ENCODE data around the gene GRIP2. TPM values are rescaled to one million over a fixed set of nuclear protein-coding genes. Genes with fewer than 3 reads are reported as not detected.

GRIP2 gene
- total RNA-seq, 4 donors from 2014 or later, result 0.80 to 12.4 (median 1.4) TPM; not detected in 1

DNA sequence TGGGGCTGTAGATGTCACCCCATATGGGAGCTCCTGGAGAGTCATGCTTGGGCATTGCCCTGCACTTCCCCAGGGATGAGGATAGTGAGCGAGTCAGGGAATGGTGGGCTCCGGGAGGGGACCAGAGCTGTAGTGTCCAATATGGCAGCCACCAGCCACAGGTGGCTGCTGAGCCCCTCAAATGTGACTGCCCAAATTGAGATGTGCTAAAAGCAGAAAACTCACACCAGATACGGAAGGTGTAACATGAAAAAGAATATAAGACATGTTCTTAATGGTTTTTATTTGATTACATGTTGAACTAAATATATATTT, 31.7 kb downstream of the GRIP2 start:
- TF ChIP-seq POLR2A (IDR thresholded peaks at IDR 0.05), result no peak
- TF ChIP-seq, protein P1, sequence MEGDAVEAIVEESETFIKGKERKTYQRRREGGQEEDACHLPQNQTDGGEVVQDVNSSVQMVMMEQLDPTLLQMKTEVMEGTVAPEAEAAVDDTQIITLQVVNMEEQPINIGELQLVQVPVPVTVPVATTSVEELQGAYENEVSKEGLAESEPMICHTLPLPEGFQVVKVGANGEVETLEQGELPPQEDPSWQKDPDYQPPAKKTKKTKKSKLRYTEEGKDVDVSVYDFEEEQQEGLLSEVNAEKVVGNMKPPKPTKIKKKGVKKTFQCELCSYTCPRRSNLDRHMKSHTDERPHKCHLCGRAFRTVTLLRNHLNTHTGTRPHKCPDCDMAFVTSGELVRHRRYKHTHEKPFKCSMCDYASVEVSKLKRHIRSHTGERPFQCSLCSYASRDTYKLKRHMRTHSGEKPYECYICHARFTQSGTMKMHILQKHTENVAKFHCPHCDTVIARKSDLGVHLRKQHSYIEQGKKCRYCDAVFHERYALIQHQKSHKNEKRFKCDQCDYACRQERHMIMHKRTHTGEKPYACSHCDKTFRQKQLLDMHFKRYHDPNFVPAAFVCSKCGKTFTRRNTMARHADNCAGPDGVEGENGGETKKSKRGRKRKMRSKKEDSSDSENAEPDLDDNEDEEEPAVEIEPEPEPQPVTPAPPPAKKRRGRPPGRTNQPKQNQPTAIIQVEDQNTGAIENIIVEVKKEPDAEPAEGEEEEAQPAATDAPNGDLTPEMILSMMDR (IDR thresholded peaks at IDR 0.05), result no peak
- no peak overlapping the region for H3K27ac ChIP-seq

DNA sequence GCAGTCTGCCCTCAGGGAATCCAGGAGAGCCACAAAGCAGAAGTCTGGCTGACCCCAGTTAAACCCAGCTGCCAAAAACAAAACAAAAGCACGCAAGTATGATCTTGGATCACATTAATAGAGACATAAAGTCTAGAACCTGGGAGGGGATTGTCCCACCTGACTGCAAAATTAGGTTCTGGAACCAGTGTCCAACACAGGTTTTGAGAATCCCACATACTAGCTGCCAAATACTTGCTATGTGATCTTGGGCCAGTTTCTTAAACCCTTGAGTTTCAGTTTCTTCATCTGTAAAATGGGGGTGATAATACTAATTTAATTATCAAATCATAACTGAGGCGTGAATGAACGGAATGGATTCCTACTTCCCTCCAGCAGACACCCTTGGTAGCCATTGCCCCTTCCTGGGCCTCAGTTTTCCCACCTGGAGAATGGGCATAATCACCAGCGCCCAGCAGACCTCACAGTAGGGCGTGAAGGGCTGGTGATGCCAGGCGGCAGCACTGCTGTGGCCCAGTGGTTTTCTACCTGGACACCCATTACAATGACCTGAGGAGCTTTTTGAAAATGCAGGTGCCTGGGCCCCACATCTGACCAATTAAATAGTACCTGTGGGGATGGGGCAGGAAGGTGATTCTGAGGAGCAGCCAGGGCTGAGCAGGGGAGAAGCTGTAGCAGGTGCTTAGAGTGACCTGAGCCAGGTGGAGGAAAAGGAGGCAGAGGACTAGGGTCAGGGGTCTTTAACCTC, 32.2 kb downstream of the GRIP2 start:
- Histone ChIP-seq H3K27ac (no peak overlapping the region), H3K36me3 (no peaks in the 10 kb centered on the region), H3K9me3 (peaks cover 0 to 2% (median 0%) of the 10 kb centered on the region in 4 donors), H3K4me1 (no peaks in the 10 kb centered on the region), H3K4me3 (no peak overlapping the region), H3K27me3 (no peaks in the 10 kb centered on the region)
- peak in 1 of 3 donors; percentile 22 for DNase-seq
- TF ChIP-seq POLR2A (IDR thresholded peaks at IDR 0.05), result no peak
- TF ChIP-seq, protein P1 (IDR thresholded peaks at IDR 0.05), result no peak

More for the DNA sequence above, 31.7 kb downstream of the GRIP2 start:
- Histone ChIP-seq H3K27me3 (no peaks in the 10 kb centered on the region), H3K36me3 (no peaks in the 10 kb centered on the region), H3K4me1 (no peaks in the 10 kb centered on the region), H3K4me3 (no peak overlapping the region), H3K9me3 (no peaks in the 10 kb centered on the region)
- no peak for DNase-seq

DNA sequence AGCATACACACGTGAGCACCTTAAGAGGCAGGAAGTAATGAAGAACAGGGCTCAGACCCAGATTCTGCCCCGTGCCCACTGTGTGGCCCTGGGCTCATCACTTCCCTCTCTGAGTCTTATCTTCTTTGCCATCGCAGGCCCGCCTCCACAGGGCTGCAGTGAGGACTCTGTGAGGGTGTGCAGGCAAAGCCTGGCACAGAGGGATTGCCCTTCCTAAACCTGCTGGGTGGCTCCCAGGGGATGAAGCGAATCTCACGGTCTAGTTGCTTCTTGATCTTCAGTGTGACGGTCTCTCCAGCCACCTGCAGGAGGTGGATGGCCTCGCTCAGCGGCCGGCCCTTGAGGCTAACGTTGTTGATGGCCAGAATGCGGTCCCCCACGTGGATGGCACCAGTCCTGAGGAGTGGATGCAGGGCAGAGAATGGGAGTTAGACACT, 32.8 kb downstream of the GRIP2 start:
- no peaks in the 10 kb centered on the region for H3K27me3 ChIP-seq
- peak in 1 of 3 donors; percentile 33 for DNase-seq
- no peak for TF ChIP-seq POLR2A (IDR thresholded peaks at IDR 0.05)
- TF ChIP-seq, protein P1 (IDR thresholded peaks at IDR 0.05), result no peak

DNA sequence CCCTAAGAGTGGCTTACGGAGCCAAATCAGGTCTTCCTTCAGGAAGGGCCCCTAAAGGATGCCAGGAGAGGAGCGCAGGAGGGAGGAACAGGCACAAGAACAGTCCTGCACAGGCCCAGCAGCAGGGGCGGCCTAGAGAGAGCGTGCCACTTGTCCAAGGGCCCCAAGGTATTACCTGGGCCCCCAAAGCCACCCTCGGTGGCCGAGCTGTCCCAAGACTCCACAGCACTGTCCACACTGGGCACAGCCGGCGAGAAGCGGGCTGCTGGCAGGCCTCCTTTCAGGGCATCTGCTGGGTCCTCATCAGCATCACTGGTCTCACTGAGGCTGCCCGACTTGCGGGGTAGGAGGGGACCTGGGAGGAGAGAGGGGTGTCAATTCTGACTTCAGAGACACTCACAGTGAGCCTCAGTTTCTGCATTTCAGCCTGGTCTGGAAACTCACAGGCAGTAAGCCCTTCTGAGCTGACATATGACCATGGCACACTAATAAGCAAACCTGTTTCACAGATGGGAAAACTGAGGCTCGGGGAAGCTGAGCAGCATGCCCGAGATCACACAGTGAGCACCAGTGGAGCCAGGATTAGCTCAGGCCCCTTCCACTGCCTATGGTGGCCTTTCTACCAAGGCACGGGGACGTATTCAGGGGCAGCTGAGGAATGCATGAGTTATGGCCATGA, 33.4 kb downstream of the GRIP2 start:
- no peaks in the 10 kb centered on the region for H3K4me1 ChIP-seq
- DNase-seq, result peak in 1 of 3 donors; percentile 32
- peaks cover 0 to 10% (median 0%) of the 10 kb centered on the region in 4 donors for H3K9me3 ChIP-seq
- H3K36me3 ChIP-seq, result no peaks in the 10 kb centered on the region
- H3K27ac ChIP-seq, result no peak overlapping the region
- no peak for TF ChIP-seq POLR2A (IDR thresholded peaks at IDR 0.05)
- TF ChIP-seq, protein P1 (IDR thresholded peaks at IDR 0.05), result no peak
- H3K4me3 ChIP-seq, result no peak overlapping the region
- no peaks in the 10 kb centered on the region for H3K27me3 ChIP-seq

More for the DNA sequence above, 32.8 kb downstream of the GRIP2 start:
- H3K4me1 ChIP-seq, result no peaks in the 10 kb centered on the region
- no peak overlapping the region for H3K27ac ChIP-seq
- H3K36me3 ChIP-seq, result no peaks in the 10 kb centered on the region
- no peak overlapping the region for H3K4me3 ChIP-seq
- H3K9me3 ChIP-seq, result peaks cover 0 to 6% (median 0%) of the 10 kb centered on the region in 4 donors

DNA sequence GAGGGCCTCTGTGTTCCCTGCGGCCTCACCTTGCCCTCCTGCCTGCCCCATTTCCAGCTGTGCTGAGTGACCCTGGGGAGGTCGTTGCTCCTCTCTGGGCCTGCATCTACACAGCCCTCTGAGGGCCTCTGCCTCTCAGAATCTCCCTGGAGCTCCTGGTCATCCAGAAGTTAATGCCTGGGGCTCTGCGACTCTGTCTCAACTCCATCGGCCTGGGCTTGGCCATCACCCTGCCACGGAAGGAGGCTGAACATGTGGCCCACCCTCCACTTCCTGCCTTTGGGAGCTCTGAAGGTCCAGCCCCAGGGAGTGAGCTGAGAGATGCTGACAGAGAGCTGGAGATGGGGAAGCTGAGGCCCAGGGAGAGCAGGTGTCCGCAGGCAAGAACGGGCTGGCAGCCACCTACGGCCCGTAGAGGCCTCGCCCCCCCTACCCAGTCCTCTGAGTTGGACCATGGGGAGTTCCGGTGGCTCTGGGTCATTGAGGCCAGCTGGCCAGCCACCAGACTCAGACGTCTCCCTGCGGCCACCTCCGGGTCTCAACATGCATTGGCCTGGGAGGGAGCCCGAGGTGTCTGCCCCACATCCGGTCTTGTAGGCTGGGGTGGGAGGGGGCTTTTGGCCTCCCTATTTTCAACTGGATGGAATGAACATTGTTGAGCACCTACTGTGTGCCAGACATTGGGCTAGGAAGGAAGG, 34.2 kb downstream of the GRIP2 start:
- Histone ChIP-seq H3K27me3 (no peaks in the 10 kb centered on the region), H3K9me3 (peaks cover 0 to 10% (median 0%) of the 10 kb centered on the region in 4 donors), H3K4me3 (no peak overlapping the region), H3K27ac (no peak overlapping the region), H3K4me1 (no peaks in the 10 kb centered on the region), H3K36me3 (no peaks in the 10 kb centered on the region)
- TF ChIP-seq POLR2A (IDR thresholded peaks at IDR 0.05), result no peak
- TF ChIP-seq, protein P1 (IDR thresholded peaks at IDR 0.05), result no peak
- DNase-seq, result peak in 1 of 3 donors; percentile 25
